ENCODE data around the gene ZNF212. TPM values are rescaled to one million over a fixed set of nuclear protein-coding genes. Genes with fewer than 3 reads are reported as not detected.

ZNF212 gene
- total RNA-seq, 4 donors from 2014 or later = 6.7 to 12.5 (median 9.7) TPM

GRCh38 chr7:149297034-149297755, 57.7 kb downstream of the ZNF212 start:
- Histone ChIP-seq H3K27ac (no peak overlapping the region), H3K9me3 (no peaks in the 10 kb centered on the region), H3K4me3 (replicated peaks in 1 of 3) (no peak overlapping the region), H3K4me1 (no peaks in the 10 kb centered on the region), H3K27me3 (no peaks in the 10 kb centered on the region), H3K36me3 (peaks cover 0 to 2% of the 10 kb centered on the region in 2 donors)
- TF ChIP-seq CTCF (IDR thresholded peaks at IDR 0.05) (no peak), POLR2A (IDR thresholded peaks at IDR 0.05) (no peak)
- no peak for DNase-seq
- WGBS, 2 donors = 80 to 85% methylated on average over 5 of the region's 5 CpGs
- intact Hi-C loops (cut with DNase I) = no loop called here

DNA sequence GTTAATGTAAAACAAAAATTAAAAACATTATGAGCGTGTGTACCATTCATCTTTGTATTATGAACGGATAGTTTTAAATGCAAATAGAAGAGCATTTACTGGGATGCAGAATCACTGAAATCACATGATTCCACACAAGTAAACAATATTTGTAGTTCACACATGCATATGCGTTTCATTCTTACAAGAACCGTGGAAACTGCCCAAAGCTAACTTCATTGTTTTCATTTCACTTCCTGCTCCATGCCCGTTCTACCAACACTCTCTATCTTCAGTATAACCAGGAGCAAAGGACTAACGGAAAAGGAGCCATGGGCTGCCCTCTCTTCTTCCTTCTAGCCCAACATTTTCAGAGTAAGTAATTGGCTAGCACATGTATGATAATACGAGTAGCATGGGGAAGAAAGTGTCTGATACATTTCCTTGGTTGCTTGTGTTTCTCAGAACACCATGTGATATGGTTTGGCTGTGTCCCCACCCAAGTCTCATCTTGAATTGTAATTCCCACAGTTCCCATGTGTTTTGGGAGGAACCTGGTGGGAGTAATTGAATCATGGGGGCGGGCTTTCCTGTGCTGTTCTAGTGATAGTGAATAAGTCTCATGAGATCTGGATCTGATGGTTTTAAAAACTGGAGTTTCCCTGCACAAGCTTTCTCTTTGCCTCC, 61.3 kb downstream of the ZNF212 start:
- 62 to 63% methylated on average over 8 of the region's 8 CpGs for WGBS, 2 donors
- H3K27ac ChIP-seq = no peak overlapping the region
- intact Hi-C loops (cut with DNase I) = no loop called here
- H3K4me3 ChIP-seq (replicated peaks in 1 of 3) = no peak overlapping the region
- H3K36me3 ChIP-seq = no peaks in the 10 kb centered on the region
- DNase-seq = no peak
- no peaks in the 10 kb centered on the region for H3K9me3 ChIP-seq
- no peaks in the 10 kb centered on the region for H3K4me1 ChIP-seq
- H3K27me3 ChIP-seq = no peaks in the 10 kb centered on the region
- no peak for TF ChIP-seq CTCF (IDR thresholded peaks at IDR 0.05)
- TF ChIP-seq POLR2A (IDR thresholded peaks at IDR 0.05) = no peak

- TF ChIP-seq POLR2A (IDR thresholded peaks at IDR 0.05) = no peak
- TF ChIP-seq CTCF (IDR thresholded peaks at IDR 0.05) = no peak
- H3K4me1 ChIP-seq = no peaks in the 10 kb centered on the region
- no peak for DNase-seq
- WGBS, 2 donors = 89 to 90% methylated on average over 12 of the region's 12 CpGs
- no peak overlapping the region for H3K27ac ChIP-seq
- H3K27me3 ChIP-seq = no peaks in the 10 kb centered on the region
- H3K4me3 ChIP-seq (replicated peaks in 1 of 3) = no peak overlapping the region
- intact Hi-C loops (cut with DNase I) = no loop called here
- no peaks in the 10 kb centered on the region for H3K9me3 ChIP-seq
- no peaks in the 10 kb centered on the region for H3K36me3 ChIP-seq
These were observed 62.8 kb downstream of the ZNF212 start for GRCh38 chr7:149302222-149302621.

GRCh38 chr7:149302865-149303264, 63.4 kb downstream of the ZNF212 start:
- Histone ChIP-seq H3K36me3 (no peaks in the 10 kb centered on the region), H3K27me3 (no peaks in the 10 kb centered on the region), H3K27ac (no peak overlapping the region), H3K9me3 (no peaks in the 10 kb centered on the region), H3K4me3 (replicated peaks in 1 of 3) (no peak overlapping the region), H3K4me1 (no peaks in the 10 kb centered on the region)
- WGBS, 2 donors = 69 to 81% methylated on average over 2 of the region's 2 CpGs
- no peak for DNase-seq
- intact Hi-C loops (cut with DNase I) = no loop called here
- TF ChIP-seq POLR2A (IDR thresholded peaks at IDR 0.05) (no peak), CTCF (IDR thresholded peaks at IDR 0.05) (no peak)

DNA sequence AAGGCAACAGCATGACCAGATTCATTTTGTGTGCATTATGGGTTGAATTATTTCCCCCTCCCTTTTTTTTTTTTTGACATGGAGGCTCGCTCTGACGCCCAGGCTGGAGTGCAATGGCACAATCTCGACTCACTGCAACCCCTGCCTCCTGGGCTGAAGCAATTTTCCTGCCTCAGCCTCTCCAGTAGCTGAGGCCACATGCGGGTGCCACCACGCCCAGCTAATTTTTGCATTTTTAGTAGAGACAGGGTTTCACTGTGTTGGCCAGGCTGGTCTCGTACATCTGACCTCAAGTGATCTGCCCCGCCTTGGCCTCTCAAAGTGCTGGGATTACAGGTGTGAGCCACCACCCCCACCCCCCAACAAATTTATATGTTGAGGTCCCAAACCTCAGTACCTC, 64.6 kb downstream of the ZNF212 start:
- 90 to 92% methylated on average over 7 of the region's 7 CpGs for WGBS, 2 donors

More for the DNA sequence above, 64.6 kb downstream of the ZNF212 start:
- H3K9me3 ChIP-seq = no peaks in the 10 kb centered on the region
- H3K4me1 ChIP-seq = no peaks in the 10 kb centered on the region
- TF ChIP-seq CTCF (IDR thresholded peaks at IDR 0.05) (no peak), POLR2A (IDR thresholded peaks at IDR 0.05) (no peak)
- H3K27ac ChIP-seq = no peak overlapping the region
- DNase-seq = no peak
- H3K4me3 ChIP-seq (replicated peaks in 1 of 3) = no peak overlapping the region
- H3K36me3 ChIP-seq = no peaks in the 10 kb centered on the region
- H3K27me3 ChIP-seq = no peaks in the 10 kb centered on the region
- intact Hi-C loops (cut with DNase I) = no loop called here
